ENCODE results near the gene SLC25A6.
"Not testable (repeated sequence)": the region's sequence is repeated elsewhere in the genome, so short reads cannot be mapped to it uniquely, and the experiment has no call there.

Gene SLC25A6

DNA sequence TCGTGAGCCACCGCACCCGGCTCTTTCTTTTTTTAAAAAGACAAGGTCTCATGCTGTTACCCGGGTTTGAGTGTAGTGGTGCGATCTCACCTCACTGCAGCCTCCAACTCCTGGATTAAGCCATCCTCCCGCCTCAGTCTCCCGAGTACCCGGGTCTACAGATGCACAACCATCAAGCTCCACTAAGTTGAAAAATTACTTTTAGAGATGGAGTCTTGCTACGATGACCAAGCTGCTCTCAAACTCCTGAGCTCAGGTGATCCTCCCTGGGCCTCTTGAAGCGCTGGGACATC, 2.0 kb downstream of the SLC25A6 start:
- DNase-seq (ENCODE audit: low spot score), result no peak

DNA sequence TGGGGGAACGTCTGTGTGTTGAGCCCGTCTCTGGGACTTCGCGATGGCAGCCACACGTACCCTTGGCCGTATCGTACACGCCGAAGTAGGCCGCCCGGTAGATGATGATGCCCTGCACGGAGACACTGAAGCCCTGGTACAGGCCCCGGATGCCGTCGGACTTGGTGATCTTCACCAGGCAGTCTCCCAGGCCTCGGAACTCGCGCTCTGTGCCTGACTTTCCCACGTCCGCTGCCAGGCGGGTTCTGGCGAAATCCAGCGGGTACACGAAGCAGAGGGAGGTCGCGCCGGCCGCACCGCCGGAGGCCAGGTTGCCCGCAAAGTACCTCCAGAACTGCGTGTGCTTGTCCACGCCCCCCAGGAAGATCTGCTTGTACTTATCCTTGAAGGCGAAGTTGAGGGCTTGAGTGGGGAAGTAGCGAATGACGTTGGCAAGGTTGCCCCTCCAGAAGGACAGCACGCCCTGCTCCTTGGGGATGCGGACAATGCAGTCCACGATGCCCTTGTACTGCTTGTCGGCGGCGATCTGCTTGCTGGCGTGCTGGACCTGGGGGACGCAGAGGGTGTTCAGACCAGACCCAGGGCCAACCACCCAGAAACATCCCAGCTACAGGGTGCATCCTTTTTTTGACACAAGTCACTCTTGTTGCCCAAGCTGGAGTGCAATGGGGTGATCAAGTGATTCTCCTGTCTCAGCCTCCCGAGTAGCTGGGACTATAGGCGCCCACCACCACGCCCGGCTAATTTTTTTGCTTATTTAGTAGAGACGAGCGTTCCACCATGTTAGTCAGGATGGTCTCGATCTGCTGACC, 2.5 kb downstream of the SLC25A6 start:
- peak; percentile 1 for DNase-seq (ENCODE audit: low spot score)

DNA sequence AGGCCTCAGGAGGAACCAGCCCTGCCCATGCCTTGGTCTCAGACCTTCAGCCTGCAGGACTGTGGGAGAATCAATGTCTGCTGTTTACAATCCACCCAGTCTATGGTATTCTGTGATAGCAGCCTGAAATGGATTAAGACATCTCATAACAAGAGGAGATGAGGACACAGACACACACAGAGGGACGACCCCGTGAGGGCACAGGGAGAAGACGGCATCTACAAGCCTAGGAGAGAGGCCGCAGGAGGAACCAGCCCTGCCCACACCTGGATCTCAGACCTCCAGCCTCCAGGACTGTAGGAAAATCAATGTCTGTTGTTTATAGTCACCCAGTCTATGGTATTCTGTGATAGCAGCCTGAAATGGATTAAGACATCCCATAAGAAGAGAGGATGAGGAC, 3.3 kb downstream of the SLC25A6 start:
- DNase-seq (ENCODE audit: low spot score), result no peak

GRCh38 chrX:1387141-1387776, 4.7 kb downstream of the SLC25A6 start:
- no peak for DNase-seq (ENCODE audit: low spot score)

DNA sequence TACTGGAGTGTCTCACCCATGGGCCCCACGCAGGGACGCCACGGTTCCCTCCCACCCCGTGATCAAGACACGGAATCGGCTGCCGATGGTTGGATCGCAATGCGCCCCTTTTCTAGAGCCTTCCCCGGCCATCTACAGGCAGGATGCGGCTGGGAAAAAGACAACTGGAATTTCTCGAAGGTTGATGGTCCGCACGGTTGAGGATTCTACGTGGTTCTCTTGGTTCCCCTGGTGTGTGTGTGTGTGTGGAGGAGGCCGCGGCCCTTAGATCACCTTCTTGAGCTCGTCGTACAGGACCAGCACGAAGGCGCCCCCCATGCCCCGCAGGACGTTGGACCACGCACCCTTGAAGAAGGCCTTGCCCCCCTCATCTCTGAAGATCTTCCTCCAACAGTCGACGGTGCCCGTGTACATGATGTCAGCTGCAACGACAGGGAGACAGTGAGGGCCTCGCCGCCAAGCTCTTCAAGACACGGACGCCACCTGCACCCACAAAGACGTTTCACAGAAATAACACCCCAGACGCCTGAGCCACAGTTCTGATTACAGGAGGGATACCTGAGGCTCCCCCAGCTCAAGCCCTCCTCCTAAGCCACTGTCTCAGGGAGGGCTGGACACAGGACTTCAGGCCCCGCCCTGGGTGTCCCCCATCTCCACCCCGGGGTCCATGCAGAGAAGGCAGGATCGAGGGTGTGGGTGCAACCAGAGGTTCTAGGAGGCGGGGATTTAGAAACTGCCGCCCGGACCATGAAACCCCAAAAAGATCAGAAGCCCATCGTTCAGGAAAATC, 5.4 kb downstream of the SLC25A6 start:
- peak; percentile 3 for DNase-seq (ENCODE audit: low spot score)

DNA sequence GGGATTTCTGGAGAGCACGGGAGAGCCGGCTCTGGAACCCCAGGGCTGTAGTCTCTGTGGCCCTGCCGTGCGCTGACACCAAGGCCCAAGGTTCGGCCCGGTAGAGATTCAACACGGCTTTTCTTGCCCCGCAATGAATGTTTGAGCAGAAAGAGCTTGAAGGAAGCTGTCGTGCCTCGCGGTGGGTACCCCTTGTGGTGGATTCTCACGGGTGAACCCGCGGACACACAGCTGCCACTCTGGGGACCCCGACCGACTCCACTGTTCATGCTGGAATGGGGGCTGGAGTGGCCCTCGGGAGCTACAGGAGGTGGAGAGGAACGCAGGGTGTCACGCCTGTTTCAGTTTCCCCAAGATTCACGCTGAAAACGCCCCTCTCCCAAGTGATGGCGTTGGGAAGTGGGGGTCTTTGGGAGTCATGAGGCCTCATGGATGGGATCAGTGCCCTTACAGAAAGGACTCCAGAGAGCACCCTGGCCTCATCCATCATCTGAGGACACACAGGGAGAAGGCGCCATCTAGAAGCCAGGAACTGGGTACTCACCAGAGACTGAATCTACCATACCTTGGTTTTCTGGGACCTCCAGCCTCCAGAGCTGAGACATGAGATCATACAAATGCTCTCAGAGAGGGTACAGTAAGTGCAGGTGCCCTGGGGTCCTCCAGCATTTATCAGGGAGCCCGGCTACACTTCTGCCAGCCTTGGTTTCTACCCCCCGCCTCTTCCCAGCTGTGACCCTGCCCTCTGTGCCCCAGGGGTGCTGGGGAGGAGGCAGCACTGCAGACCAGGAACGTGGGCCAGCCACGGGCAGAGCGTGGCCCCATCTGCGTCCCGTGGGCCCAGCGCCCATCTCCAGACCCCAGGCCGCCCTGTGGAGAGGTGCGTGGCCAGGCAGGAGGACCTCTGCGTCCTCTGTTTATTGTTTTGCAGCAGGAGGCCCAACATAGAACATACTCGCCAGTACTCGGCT, 6.4 kb downstream of the SLC25A6 start:
- peak; percentile 1 for DNase-seq (ENCODE audit: low spot score)

GRCh38 chrX:1384658-1385252, 7.2 kb downstream of the SLC25A6 start:
- peak; percentile 2 for DNase-seq (ENCODE audit: low spot score)

- no peak for DNase-seq (ENCODE audit: low spot score)
Measured at GRCh38 chrX:1380672-1381233, 11.2 kb downstream of the SLC25A6 start.

DNA sequence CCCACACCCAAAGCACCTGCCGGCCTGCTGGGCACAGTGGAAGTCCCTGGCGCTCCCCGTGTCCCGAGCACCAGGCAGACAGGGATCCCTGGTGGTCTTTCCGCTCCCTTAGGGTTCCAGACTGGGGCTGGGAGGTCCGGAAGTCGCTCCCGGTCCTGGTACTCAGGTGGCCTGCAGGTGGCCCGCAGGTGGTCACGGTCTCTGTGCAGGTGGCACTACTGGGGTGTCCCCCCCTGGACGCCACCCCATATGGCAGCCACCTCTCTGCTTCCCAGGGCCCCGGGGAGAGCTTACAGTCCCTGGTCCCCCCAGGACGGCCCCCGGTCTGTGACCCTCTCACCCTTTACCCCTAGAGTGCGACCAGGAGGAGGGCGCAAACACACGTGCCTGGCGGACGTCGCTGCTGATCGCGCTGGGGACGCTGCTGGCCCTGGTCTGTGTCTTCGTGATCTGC, 13.6 kb downstream of the SLC25A6 start:
- DNase-seq (ENCODE audit: low spot score), result no peak

- DNase-seq (ENCODE audit: low spot score), result no peak
Measured at GRCh38 chrX:1368385-1368698, 23.6 kb downstream of the SLC25A6 start.

DNA sequence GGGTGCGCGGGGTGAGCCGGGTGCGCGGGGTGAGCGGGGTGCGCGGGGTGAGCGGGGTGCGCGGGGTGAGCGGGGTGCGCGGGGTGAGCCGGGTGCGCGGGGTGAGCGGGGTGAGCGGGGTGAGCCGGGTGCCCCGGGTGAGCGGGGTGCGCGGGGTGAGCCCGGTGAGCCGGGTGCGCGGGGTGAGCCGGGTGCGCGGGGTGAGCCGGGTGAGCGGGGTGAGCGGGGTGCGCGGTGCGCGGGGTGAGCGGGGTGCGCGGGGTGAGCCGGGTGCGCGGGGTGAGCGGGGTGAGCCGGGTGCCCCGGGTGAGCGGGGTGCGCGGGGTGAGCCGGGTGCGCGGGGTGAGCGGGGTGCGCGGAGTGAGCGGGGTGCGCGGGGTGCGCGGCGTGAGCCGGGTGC, 25.6 kb downstream of the SLC25A6 start:
- not testable (repeated sequence) for DNase-seq (ENCODE audit: low spot score)

- no peak for DNase-seq (ENCODE audit: low spot score)
Measured at GRCh38 chrX:1361910-1362309, 30.0 kb downstream of the SLC25A6 start.

GRCh38 chrX:1361275-1361674, 30.6 kb downstream of the SLC25A6 start:
- DNase-seq (ENCODE audit: low spot score), result no peak

- DNase-seq (ENCODE audit: low spot score), result no peak
Measured at GRCh38 chrX:1360171-1360570, 31.7 kb downstream of the SLC25A6 start.

DNA sequence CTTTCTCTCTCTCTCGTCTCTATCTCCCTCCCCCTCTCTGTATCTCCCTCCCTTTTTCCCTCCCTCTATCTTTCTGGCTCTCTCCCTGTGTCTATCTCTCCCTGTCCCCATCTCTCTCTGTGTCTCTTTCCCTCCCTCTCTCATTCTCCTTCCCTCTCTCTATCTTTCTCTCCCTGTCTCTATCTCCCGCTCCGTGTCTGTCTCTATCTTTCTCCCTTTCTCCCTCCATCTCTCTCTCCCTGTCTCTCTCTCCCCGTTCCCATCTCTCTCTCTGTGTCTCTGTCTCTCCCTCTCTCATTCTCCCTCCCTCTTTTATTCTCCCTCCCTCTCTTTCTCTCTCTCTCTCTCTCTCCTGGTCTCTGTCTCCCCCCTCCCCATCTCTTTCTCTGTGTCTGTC, 32.4 kb downstream of the SLC25A6 start:
- no peak for DNase-seq (ENCODE audit: low spot score)

- DNase-seq (ENCODE audit: low spot score), result no peak
Measured at GRCh38 chrX:1358793-1359476, 33.0 kb downstream of the SLC25A6 start.

DNA sequence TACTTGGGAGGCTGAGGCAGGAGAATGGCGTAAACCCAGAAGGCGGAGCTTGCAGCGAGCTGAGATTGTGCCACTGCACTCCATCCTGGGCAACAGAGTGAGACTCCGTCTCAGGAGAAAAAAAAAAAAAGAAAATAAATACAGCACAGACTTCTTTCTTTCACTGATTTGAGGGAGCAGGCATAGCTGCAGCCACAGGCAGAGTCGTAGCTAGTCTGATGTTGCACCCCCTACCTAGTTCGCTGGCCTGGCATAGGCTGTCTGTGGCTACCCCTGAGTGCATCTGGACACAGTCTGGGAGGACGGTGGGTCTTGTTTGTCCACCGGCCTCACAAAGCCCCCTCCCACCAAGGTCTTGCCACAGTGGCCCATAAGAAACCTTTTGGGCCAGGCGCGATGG, 33.9 kb downstream of the SLC25A6 start:
- DNase-seq (ENCODE audit: low spot score), result no peak

- DNase-seq (ENCODE audit: low spot score), result no peak
Measured at GRCh38 chrX:1355131-1356046, 36.5 kb downstream of the SLC25A6 start.
